PC-3 (cell line): Measurements from ENCODE around the gene SLC39A1. TPM values are rescaled to one million over a fixed set of nuclear protein-coding genes. Genes with fewer than 3 reads are reported as not detected.

ENCODE experiments used
- ATAC-seq: fragments of 200-7000 bp; cut with Tn5 transposase; 2 replicates; pipeline ENCODE4 v1.9.1; 2020; ENCODE audit warnings: mild to moderate bottlenecking, moderate library complexity
- BruUV-seq: library from RNA; stranded (reverse); fragments of 400-500 nt; replicated peaks from 2 replicates; lab custom pipeline; 2021; lab: Mats Ljungman, UMichigan
- CTCF ChIA-PET: fragments of 300-600 bp; sonication (Branson Sonifier 250); formaldehyde crosslinking; loops from one replicate; lab custom pipeline; 2022; ENCODE audit warnings: antibody characterized with exemption; lab: Charles Lee
- POLR2A ChIA-PET: fragments of 300-600 bp; sonication (Branson Sonifier 250); formaldehyde crosslinking; loops from one replicate; lab custom pipeline; 2022; ENCODE audit warnings: antibody characterized with exemption; ENCODE audit not compliant: unreplicated experiment; lab: Charles Lee
- DNase-seq: peaks from one replicate; pipeline ENCODE4 v3.0.0-alpha.2; 2015
- H2AFZ ChIP-seq: fragments of 300-600 bp; sonication (generic); 2 replicates; pipeline ENCODE4 v1.6.0; 2016; ENCODE audit warnings: antibody characterized with exemption, low read length
- H3F3A ChIP-seq: fragments of 300-600 bp; sonication (generic); one replicate; pipeline ENCODE4 v1.6.0; 2017; ENCODE audit warnings: antibody characterized with exemption, low read length, control low read depth, mild to moderate bottlenecking; ENCODE audit not compliant: unreplicated experiment
- H3K27ac ChIP-seq: fragments of 300-600 bp; sonication (generic); 2 replicates; pipeline ENCODE4 v1.5.1; 2016; ENCODE audit warnings: mild to moderate bottlenecking, low read length
- H3K27me3 ChIP-seq: fragments of 300-600 bp; sonication (generic); 2 replicates; pipeline ENCODE4 v1.6.1; 2016; ENCODE audit warnings: low read length, mixed read lengths
- H3K36me3 ChIP-seq: fragments of 300-600 bp; sonication (generic); 2 replicates; pipeline ENCODE4 v1.6.1; 2016; ENCODE audit warnings: low read depth, mixed run types, low read length, mixed read lengths
- H3K4me1 ChIP-seq: fragments of 300-600 bp; sonication (generic); 2 replicates; pipeline ENCODE4 v1.5.1; 2016; ENCODE audit warnings: low read length; ENCODE audit not compliant: insufficient read depth
- H3K4me2 ChIP-seq: fragments of 300-600 bp; sonication (generic); 2 replicates; pipeline ENCODE4 v1.6.0; 2016; ENCODE audit warnings: low read length
- H3K4me3 ChIP-seq: fragments of 300-600 bp; sonication (generic); 2 replicates; pipeline ENCODE4 v1.5.1; 2016; ENCODE audit warnings: mild to moderate bottlenecking, low read length, mixed read lengths
- H3K79me2 ChIP-seq: fragments of 300-600 bp; sonication (generic); 2 replicates; pipeline ENCODE4 v1.6.1; 2017; ENCODE audit warnings: low read length, mixed read lengths
- H3K9ac ChIP-seq: fragments of 300-600 bp; sonication (generic); 2 replicates; pipeline ENCODE4 v1.6.0; 2016; ENCODE audit warnings: mild to moderate bottlenecking, low read length
- H3K9me2 ChIP-seq: fragments of 300-600 bp; sonication (generic); replicated peaks from 2 replicates; pipeline ENCODE4 v1.6.1; 2016; ENCODE audit warnings: mixed run types, low read length, mixed read lengths
- H3K9me3 ChIP-seq: fragments of 300-600 bp; sonication (generic); 2 replicates; pipeline ENCODE4 v1.6.1; 2016; ENCODE audit warnings: low read length, mixed read lengths
- H4K20me1 ChIP-seq: fragments of 300-600 bp; sonication (generic); 2 replicates; pipeline ENCODE4 v1.6.1; 2016; ENCODE audit warnings: low read length, mixed read lengths
- CTCF ChIP-seq: fragments of 300-600 bp; sonication (generic); conservative IDR thresholded peaks from 2 replicates; pipeline ENCODE4 v1.5.1; 2017; ENCODE audit warnings: antibody characterized with exemption, low read depth, mild to moderate bottlenecking, low read length
- EZH2 ChIP-seq: fragments of 300-600 bp; sonication (generic); IDR thresholded peaks from one replicate; pipeline ENCODE4 v1.6.1; 2017; ENCODE audit warnings: antibody characterized with exemption, mild to moderate bottlenecking, low read length; ENCODE audit not compliant: unreplicated experiment
- EZH2phosphoT487 ChIP-seq: fragments of 300-600 bp; sonication (generic); IDR thresholded peaks from 2 replicates; pipeline ENCODE4 v1.6.1; 2018; ENCODE audit warnings: mild to moderate bottlenecking, antibody characterized with exemption, low read length, borderline replicate concordance
- intact Hi-C: fragments of 100-400 bp; cut with micrococcal nuclease; formaldehyde crosslinking; loops from 2 replicates; pipeline ENCODE4 v1.9.0; 2023
- total RNA-seq: library from RNA; depleted of rRNA; stranded (reverse); fragments of >200 nt; gene quantifications from 2 replicates; pipeline ENCODE4 v1.2.3, GENCODE V29; 2014

The SLC39A1 gene
- total RNA-seq, 1 experiment from 2014 or later = 201 TPM

GRCh38 chr1:153968000-153968363 lies 4.6 kb upstream of the SLC39A1 start:
- no peaks in the 10 kb centered on the region for H4K20me1 ChIP-seq
- CTCF ChIA-PET = interaction anchor here (1.5 to 1.6 kb wide), 2 partner anchors 10 to 19 kb away, joined by 5 to 7 read pairs; partner anchors contain the start of genes JTB and RAB13
- BruUV-seq = no TSS peak

GRCh38 chr1:153967107-153967999 lies 4.0 kb upstream of the SLC39A1 start, which contains the start of gene CREB3L4:
CREB3L4 (plus strand) TSS chr1:153967902; CDS start chr1:153968526, 624 bp downstream.
- TF ChIP-seq EZH2 (no peak), EZH2phosphoT487 (no peak), CTCF (peak; percentile 55)
- no peaks in the 10 kb centered on the region for H3K9me2 ChIP-seq
- H3K27ac ChIP-seq = peak within 1 kb of the TSS; percentile 81
- ChIA-PET CTCF (interaction anchor here (0.5 to 1.6 kb wide), 3 partner anchors 10 to 38 kb away, joined by 3 to 7 read pairs (median 5); partner anchors contain the start of genes JTB and RAB13), POLR2A (interaction anchor here (0.6 to 2.2 kb wide), 6 partner anchors 10 to 1930 kb away, joined by 3 to 13 read pairs (median 4); partner anchors contain the start of genes GATAD2B and JTB)
- H4K20me1 ChIP-seq = no peaks in the 10 kb centered on the region
- DNase-seq (peak; percentile 98), ATAC-seq (peak; percentile 68)
- peak within 1 kb of the TSS; percentile 77 for H3K9ac ChIP-seq
- H3K9me3 ChIP-seq = no peaks in the 10 kb centered on the region
- peak within 1 kb of the TSS; percentile 71 for H3K4me3 ChIP-seq
- peak within 1 kb of the TSS; percentile 93 for H3K4me2 ChIP-seq
- TSS peak; percentile 18 for BruUV-seq
- H3K79me2 ChIP-seq = peaks cover 48% of the 10 kb centered on the region
- intact Hi-C loops = loop anchor here (1.0 kb wide), 1 partner anchor 19 kb away; the partner anchor contains the start of gene RAB13
- H2AFZ ChIP-seq = peak within 1 kb of the TSS; percentile 80
- peaks cover 31% of the 10 kb centered on the region for H3K4me1 ChIP-seq
- no peaks in the 10 kb centered on the region for H3F3A ChIP-seq
- no peaks in the 10 kb centered on the region for H3K27me3 ChIP-seq
- H3K36me3 ChIP-seq = no peaks in the 10 kb centered on the region

More at GRCh38 chr1:153968000-153968363, 4.6 kb upstream of the SLC39A1 start:
- H3K4me1 ChIP-seq = peaks cover 25% of the 10 kb centered on the region
- TF ChIP-seq EZH2 = no peak
- no peak for TF ChIP-seq CTCF
- no peak for TF ChIP-seq EZH2phosphoT487
- no peaks in the 10 kb centered on the region for H3K27me3 ChIP-seq
- peak overlapping the region; percentile 77 for H3K9ac ChIP-seq
- intact Hi-C loops = loop anchor here (1.0 kb wide), 2 partner anchors 9 to 18 kb away; partner anchors contain the start of genes JTB and RAB13
- peak; percentile 3; the same call in 1 of the 2 replicates for ATAC-seq
- POLR2A ChIA-PET = interaction anchor here (0.6 to 2.2 kb wide), 3 partner anchors 10 to 1931 kb away, joined by 4 to 13 read pairs (median 8); partner anchors contain the start of gene JTB
- H3F3A ChIP-seq = no peaks in the 10 kb centered on the region
- H3K4me3 ChIP-seq = peak overlapping the region; percentile 71
- H3K79me2 ChIP-seq = peaks cover 41% of the 10 kb centered on the region
- peak overlapping the region; percentile 93 for H3K4me2 ChIP-seq
- DNase-seq = peak; percentile 52
- H3K9me3 ChIP-seq = no peaks in the 10 kb centered on the region
- peak overlapping the region; percentile 81 for H3K27ac ChIP-seq
- no peaks in the 10 kb centered on the region for H3K36me3 ChIP-seq
- peak overlapping the region; percentile 80 for H2AFZ ChIP-seq
- H3K9me2 ChIP-seq = no peaks in the 10 kb centered on the region
